ENCODE data around the gene DIS3L2.
"Not testable (repeated sequence)": the region's sequence is repeated elsewhere in the genome, so short reads cannot be mapped to it uniquely, and the experiment has no call there.

Gene DIS3L2

GRCh38 chr2:232018181-232018580 lies 56.7 kb downstream of the DIS3L2 start:
- no peak for DNase-seq

- DNase-seq, result no peak
These were observed 61.2 kb downstream of the DIS3L2 start for GRCh38 chr2:232022718-232023117.

GRCh38 chr2:232023426-232023825 lies 61.9 kb downstream of the DIS3L2 start:
- no peak for DNase-seq

GRCh38 chr2:232024457-232024856 lies 62.9 kb downstream of the DIS3L2 start:
- DNase-seq, result no peak

DNA sequence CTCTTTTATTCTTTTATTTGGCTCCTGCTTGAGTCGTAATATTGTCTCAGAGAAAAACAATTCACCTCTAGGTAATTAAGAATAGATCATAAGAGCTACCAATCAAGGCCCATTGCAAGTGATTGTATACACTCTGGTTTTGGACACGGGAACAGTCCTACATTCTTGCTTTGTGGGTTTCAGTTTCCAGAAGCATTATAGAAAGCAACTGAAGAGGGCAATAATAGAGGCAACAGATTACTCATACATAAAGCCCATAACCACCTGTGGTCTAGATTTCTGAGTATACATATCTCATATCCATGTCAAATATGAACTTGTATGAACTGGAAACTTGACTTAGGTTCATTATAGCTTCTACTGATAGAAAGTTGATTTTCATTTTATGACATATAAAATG lies 65.4 kb downstream of the DIS3L2 start:
- DNase-seq, result no peak

- DNase-seq, result no peak
These were observed 66.0 kb downstream of the DIS3L2 start for GRCh38 chr2:232027530-232027929.

- no peak for DNase-seq
These were observed 66.6 kb downstream of the DIS3L2 start for GRCh38 chr2:232028071-232028470.

DNA sequence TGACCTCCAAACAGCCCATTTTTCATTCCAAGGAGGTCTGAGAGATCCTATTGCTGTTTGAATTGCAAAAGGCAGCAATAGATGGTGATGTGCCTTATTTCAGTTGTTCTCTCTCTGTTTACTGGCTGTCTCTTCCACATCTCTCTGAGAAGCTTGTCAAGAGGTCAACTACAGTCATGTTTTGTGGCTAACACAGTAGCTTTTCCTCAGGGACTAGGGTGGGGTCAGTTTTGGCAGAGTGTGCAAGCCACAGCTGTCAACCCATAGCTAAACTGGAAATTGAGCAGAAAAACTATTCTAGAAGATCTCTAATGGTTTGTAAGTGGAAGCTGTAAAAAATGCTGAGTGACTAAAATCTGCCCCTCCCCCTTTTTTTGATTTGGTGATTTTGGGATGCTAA lies 67.1 kb downstream of the DIS3L2 start:
- DNase-seq, result no peak

- no peak for DNase-seq
These were observed 67.8 kb downstream of the DIS3L2 start for GRCh38 chr2:232029346-232029745.

DNA sequence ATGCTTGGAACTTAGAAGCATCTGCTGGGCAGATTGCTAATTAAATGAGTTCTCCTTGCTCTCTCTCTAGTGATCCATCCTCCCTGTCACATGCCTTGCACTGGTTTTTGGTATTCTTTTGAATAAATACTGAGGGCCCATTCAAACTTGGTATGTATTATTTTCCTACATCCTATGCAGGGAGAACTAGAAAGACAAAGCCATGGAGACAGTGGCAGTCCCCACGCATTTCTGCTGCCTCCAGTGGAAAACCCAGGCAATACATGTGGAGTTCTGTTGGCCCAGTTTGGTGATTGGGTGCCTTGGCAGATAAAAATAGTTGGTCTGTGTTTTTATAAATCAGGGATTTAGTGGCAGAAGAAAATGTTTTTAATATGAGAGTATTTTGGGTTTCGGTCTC lies 68.7 kb downstream of the DIS3L2 start:
- DNase-seq, result no peak

DNA sequence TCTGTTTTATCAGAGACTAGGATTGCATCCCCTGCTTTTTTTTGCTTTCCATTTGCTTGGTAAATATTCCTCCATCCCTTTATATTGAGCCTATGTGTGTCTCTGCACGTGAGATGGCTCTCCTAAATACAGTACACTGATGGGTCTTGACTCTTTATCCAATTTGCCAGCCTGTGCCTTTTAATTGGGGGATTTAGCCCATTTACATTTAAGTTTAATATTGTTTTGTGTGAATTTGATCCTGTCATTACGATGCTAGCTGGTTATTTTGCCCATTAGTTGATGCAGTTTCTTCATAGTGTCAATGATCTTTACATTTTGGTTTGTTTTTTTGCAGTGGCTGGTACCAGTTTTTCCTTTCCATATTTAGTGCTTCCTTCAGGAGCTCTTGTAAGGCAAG lies 73.8 kb downstream of the DIS3L2 start:
- DNase-seq, result not testable (repeated sequence)

DNA sequence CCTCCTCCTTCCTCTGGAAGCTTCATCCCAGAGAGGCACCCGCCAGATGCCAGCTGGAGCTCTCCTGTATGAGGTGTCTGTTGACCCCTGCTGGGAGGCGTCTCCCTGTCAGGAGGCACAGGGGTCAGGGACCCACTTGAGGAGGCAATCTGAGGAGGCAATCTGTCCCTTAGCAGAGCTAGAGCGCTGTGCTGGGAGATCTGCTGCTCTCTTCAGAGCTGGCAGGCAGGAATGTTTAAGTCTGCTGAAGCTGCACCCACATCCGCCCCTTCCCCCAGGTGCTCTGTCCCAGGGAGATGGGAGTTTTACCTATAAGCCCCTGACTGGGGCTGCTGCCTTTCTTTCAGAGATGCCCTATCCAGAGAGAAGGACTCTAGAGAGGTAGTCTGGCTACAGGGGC lies 75.4 kb downstream of the DIS3L2 start:
- DNase-seq, result not testable (repeated sequence)

- DNase-seq, result no peak
These were observed 76.9 kb downstream of the DIS3L2 start for GRCh38 chr2:232038251-232038880.

DNA sequence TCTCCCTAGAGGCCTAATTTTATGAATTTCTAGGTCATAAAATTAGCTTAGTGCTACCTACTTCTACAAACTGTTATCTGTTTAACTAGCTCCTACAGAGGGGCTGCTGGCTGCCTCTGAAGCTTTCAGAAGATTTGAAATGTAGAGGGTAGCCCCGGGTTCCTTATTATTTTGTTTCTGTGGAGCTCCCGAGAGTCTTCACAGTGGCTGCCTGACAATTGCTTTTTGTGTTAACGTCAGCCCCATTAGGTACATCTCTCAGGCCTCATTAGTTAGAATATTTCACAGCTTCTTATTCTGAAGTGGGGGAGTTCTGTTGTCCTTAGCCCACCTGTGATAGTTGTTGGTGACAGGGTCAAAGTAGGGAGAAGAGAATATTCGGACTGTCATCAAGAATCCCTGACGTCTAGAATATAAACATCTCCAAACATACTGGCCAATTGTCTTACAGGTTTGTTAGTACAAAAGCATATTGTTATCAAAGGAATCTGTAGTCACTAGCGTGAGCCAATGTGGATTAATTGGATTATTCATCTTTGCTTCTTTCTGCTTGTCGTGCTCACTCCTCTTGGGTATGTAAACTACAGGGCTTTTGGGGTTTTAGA lies 77.5 kb downstream of the DIS3L2 start:
- no peak for DNase-seq

DNA sequence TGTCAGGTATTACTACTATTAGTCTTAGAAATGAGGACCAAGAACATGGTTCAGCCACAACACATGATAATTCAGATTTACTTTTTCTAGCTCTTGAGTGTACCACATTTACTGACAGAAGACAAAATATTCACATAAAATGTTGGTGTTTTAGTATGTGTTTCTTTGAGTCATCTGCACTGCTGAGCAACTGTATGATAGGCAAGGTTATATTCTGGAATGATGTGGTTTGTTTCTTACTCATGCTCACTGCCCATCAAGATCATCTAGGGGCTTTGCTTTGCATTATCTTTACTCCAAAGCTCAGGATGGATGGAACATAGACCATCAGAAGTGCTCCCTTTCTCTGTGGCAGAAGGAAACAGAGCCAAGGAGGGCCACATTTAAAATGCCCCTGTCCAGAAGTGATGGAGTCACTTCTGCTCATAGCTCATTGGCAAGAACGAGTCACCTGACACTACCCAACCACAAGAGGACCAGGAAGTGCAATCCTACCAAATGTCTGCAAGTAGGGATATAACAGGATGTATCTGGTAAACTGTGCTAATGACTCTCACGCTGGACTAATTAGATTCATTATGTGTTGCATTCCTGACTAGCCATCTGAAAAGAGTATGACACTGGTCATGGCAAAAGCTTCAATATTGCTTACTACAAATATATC lies 81.5 kb downstream of the DIS3L2 start:
- DNase-seq, result no peak

- DNase-seq, result no peak
These were observed 82.5 kb downstream of the DIS3L2 start for GRCh38 chr2:232043966-232044365.

GRCh38 chr2:232049350-232049749 lies 87.8 kb downstream of the DIS3L2 start:
- no peak for DNase-seq

DNA sequence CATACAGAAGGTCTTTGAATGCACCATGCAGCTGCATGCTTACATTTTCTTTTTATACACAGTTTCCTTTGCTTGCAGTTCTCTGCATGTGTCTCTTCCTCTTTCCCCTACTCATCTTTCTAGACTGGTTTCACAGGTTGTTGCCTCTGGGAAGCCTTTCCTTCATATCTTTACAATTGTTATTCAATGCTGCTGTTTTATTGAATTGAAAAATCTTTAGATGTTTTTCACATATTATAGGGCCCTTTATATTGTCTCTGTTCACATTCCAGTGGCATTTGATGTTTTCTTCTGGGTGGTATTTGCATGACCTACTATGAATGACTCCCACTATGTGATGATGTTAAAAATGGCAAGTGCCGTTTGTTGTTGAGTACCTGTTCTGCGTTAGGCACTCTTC lies 91.1 kb downstream of the DIS3L2 start:
- no peak for DNase-seq

- DNase-seq, result no peak
These were observed 92.3 kb downstream of the DIS3L2 start for GRCh38 chr2:232053777-232054176.

- DNase-seq, result no peak
These were observed 96.8 kb downstream of the DIS3L2 start for GRCh38 chr2:232058063-232058877.

GRCh38 chr2:232058931-232059330 lies 97.4 kb downstream of the DIS3L2 start:
- DNase-seq, result no peak

GRCh38 chr2:232061265-232061664 lies 99.8 kb downstream of the DIS3L2 start:
- DNase-seq, result no peak

GRCh38 chr2:232073026-232073425 lies 111.5 kb downstream of the DIS3L2 start:
- DNase-seq, result no peak

DNA sequence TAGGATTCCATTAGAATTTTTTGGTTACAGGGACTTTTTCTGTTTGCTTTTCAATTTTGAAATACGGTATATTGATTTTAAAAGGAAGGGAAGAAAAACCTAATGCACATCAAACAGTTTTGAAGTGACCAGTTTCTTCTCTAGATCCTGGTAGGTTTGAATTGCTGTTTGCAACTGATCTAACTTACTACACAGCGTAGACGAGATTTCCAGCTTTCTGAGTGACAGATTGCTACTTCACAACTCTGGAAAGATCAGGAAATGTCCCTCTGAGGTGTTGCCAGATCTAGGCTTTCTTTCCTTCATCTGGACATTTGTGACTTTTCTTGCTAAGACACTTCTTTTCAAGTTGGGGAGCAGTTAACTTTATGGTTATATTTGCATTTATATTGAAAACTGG lies 112.2 kb downstream of the DIS3L2 start:
- DNase-seq, result no peak
